ENCODE results near the gene ARR3. TPM values are rescaled to one million over a fixed set of nuclear protein-coding genes. Genes with fewer than 3 reads are reported as not detected.
"Not testable (repeated sequence)": the region's sequence is repeated elsewhere in the genome, so short reads cannot be mapped to it uniquely, and the experiment has no call there.

The ARR3 gene
- total RNA-seq, 1 donor from 2014 or later = not detected

- DNase-seq (ENCODE audit: low spot score); intact Hi-C loops (cut with DNase I): not testable (repeated sequence)
Measured at GRCh38 chrX:70274029-70274428, 5.9 kb downstream of the ARR3 start.

- DNase-seq (ENCODE audit: low spot score) = no peak
- intact Hi-C loops (cut with DNase I) = no loop called here
Measured at GRCh38 chrX:70279081-70279480, 10.9 kb downstream of the ARR3 start.

- intact Hi-C loops (cut with DNase I) = no loop called here
- DNase-seq (ENCODE audit: low spot score) = no peak
Measured at GRCh38 chrX:70280573-70280972, 12.4 kb downstream of the ARR3 start.

GRCh38 chrX:70281951-70282350 is 13.8 kb downstream of the ARR3 start, which contains the start of gene RAB41:
TSS of gene RAB41 (plus strand) at chrX:70282172. CDS start at chrX:70282218, 46 bp downstream.
- no peak for DNase-seq (ENCODE audit: low spot score)
- intact Hi-C loops (cut with DNase I) = no loop called here

GRCh38 chrX:70289168-70289792 is 21.1 kb downstream of the ARR3 start:
- intact Hi-C loops (cut with DNase I) = no loop called here
- DNase-seq (ENCODE audit: low spot score) = no peak

GRCh38 chrX:70289793-70290770 is 21.9 kb downstream of the ARR3 start, which contains the start of the genes KIF4A and PDZD11:
TSS of gene KIF4A (plus strand) at chrX:70290104. CDS start at chrX:70290459, 355 bp downstream.
TSS of gene PDZD11 (minus strand) at chrX:70289927. CDS start at chrX:70289341, 586 bp downstream.
- DNase-seq (ENCODE audit: low spot score) = peak; percentile 92
- intact Hi-C loops (cut with DNase I) = no loop called here

GRCh38 chrX:70292788-70293187 is 24.7 kb downstream of the ARR3 start:
- DNase-seq (ENCODE audit: low spot score) = no peak
- intact Hi-C loops (cut with DNase I) = no loop called here

GRCh38 chrX:70293621-70294020 is 25.5 kb downstream of the ARR3 start:
- intact Hi-C loops (cut with DNase I) = no loop called here
- DNase-seq (ENCODE audit: low spot score) = no peak

GRCh38 chrX:70301716-70302115 is 33.6 kb downstream of the ARR3 start:
- intact Hi-C loops (cut with DNase I) = no loop called here
- DNase-seq (ENCODE audit: low spot score) = no peak

GRCh38 chrX:70313503-70313902 is 45.4 kb downstream of the ARR3 start:
- DNase-seq (ENCODE audit: low spot score) = no peak
- intact Hi-C loops (cut with DNase I) = no loop called here

- intact Hi-C loops (cut with DNase I) = no loop called here
Measured at GRCh38 chrX:70322784-70323183, 54.6 kb downstream of the ARR3 start.

GRCh38 chrX:70323628-70324027 is 55.5 kb downstream of the ARR3 start:
- intact Hi-C loops (cut with DNase I); DNase-seq (ENCODE audit: low spot score): not testable (repeated sequence)

More at GRCh38 chrX:70322784-70323183, 54.6 kb downstream of the ARR3 start:
- DNase-seq (ENCODE audit: low spot score) = no peak

- DNase-seq (ENCODE audit: low spot score) = no peak
- intact Hi-C loops (cut with DNase I) = no loop called here
Measured at GRCh38 chrX:70324326-70324725, 56.2 kb downstream of the ARR3 start.

- intact Hi-C loops (cut with DNase I) = no loop called here
- DNase-seq (ENCODE audit: low spot score) = no peak
Measured at GRCh38 chrX:70331161-70331560, 63.0 kb downstream of the ARR3 start.

Other genes starting within 250 kb of the ARR3 start
- not detected for gene AWAT2, start 218.4 kb upstream of the ARR3 start, total RNA-seq
- not detected for gene OTUD6A, start 205.9 kb upstream of the ARR3 start, total RNA-seq
- gene IGBP1, start 134.9 kb upstream of the ARR3 start, total RNA-seq = 31.2 TPM
- gene DGAT2L6, start 90.9 kb upstream of the ARR3 start, total RNA-seq = not detected
- not detected for gene AWAT1, start 33.7 kb upstream of the ARR3 start, total RNA-seq
- 0.24 TPM for gene P2RY4, start 8.1 kb upstream of the ARR3 start, total RNA-seq
- not detected for gene RAB41, start 13.8 kb downstream of the ARR3 start, total RNA-seq
- gene PDZD11, start 21.6 kb downstream of the ARR3 start, total RNA-seq = 32.7 TPM
- 0.38 TPM for gene KIF4A, start 21.8 kb downstream of the ARR3 start, total RNA-seq
- gene GDPD2, start 155.0 kb downstream of the ARR3 start, total RNA-seq = not detected
- gene DLG3, start 176.5 kb downstream of the ARR3 start, total RNA-seq = 10.9 TPM

Measured in cardiac septum (tissue), 1 donor.